Ishikawa (cell line): ENCODE results near the gene FOXF1.

ENCODE experiments used
- CEBPB ChIP-seq: IDR thresholded peaks from 2 replicates; pipeline ENCODE4 v1.6.1; 2012
- CREB1 ChIP-seq: IDR thresholded peaks from 2 replicates; pipeline ENCODE4 v1.6.1; 2012; ENCODE audit warnings: low read depth
- EGR1 ChIP-seq: IDR thresholded peaks from 2 replicates; pipeline ENCODE4 v1.6.1; 2012
- EP300 ChIP-seq: IDR thresholded peaks from 2 replicates; pipeline ENCODE4 v1.6.1; 2012; ENCODE audit warnings: borderline replicate concordance
- FOXM1 ChIP-seq: IDR thresholded peaks from 2 replicates; pipeline ENCODE4 v1.6.1; 2012; ENCODE audit warnings: low read depth, borderline replicate concordance
- MAX ChIP-seq: IDR thresholded peaks from 2 replicates; pipeline ENCODE4 v1.6.1; 2012
- NFIC ChIP-seq: IDR thresholded peaks from 2 replicates; pipeline ENCODE4 v1.6.1; 2012
- RAD21 ChIP-seq: IDR thresholded peaks from 2 replicates; pipeline ENCODE4 v1.6.1; 2012; ENCODE audit warnings: low read depth
- TCF12 ChIP-seq: IDR thresholded peaks from 2 replicates; pipeline ENCODE4 v1.6.1; 2012; ENCODE audit warnings: low read depth
- TEAD4 ChIP-seq: IDR thresholded peaks from 2 replicates; pipeline ENCODE4 v1.6.1; 2012
- YY1 ChIP-seq: IDR thresholded peaks from 2 replicates; pipeline ENCODE4 v1.6.1; 2012; ENCODE audit warnings: low read depth
- ZBTB7A ChIP-seq: IDR thresholded peaks from 2 replicates; pipeline ENCODE4 v1.6.1; 2012; ENCODE audit warnings: low read depth
- TF ChIP-seq, protein P1 (sequence below): IDR thresholded peaks from 2 replicates; pipeline ENCODE4 v1.6.1; 2012; ENCODE audit warnings: low read depth, mild to moderate bottlenecking
- TF ChIP-seq, protein P2 (sequence below): IDR thresholded peaks from 2 replicates; pipeline ENCODE4 v1.6.1; 2012

Gene FOXF1

DNA sequence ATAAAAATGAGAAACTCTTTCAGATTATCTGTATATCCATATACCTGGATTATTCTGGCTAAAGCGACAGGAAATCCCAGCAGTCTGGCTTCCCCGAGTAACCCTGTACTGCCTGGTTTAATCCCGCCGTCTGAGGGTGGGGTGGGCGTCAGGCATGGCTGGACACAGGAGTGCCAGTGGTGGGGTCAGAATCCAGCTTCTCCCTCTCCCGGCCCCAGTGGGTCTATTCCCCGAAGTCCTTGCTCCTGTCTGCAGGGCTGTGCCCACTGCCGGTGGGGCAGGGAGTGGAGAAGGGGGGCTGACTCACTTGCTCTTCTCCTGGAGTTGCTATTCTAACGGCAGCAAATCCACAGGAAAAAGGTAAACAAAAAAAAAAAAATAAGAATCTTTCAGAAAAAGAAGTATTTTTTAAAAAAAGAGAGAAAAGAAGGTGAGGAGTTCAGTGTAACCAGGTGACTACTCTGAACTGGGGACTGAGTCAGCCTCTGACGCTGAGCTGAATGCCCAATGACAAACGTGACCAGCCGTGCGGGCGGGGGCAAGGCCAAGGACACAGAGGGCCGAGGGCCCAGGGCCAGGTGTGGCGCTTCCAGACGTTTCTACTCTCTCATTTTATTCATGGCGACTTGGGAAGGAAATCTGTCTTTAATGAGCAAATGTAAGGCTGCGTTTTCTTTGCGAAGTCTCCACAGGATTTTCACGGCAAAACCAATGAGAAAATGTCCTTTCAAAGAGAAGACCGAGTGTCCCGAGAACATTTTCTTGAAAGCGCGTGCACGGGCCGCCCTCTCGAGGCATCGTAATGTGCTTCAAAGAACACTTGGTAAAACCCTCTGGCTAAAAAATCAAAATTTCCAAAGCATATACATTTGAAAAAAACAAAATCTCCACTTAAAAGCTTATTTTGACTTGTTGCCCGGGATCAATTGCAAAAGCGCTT, 20.2 kb downstream of the FOXF1 start:
- TF ChIP-seq EP300, result no peak
- no peak for TF ChIP-seq CEBPB
- no peak for TF ChIP-seq CREB1
- no peak for TF ChIP-seq NFIC
- TF ChIP-seq, protein P1, sequence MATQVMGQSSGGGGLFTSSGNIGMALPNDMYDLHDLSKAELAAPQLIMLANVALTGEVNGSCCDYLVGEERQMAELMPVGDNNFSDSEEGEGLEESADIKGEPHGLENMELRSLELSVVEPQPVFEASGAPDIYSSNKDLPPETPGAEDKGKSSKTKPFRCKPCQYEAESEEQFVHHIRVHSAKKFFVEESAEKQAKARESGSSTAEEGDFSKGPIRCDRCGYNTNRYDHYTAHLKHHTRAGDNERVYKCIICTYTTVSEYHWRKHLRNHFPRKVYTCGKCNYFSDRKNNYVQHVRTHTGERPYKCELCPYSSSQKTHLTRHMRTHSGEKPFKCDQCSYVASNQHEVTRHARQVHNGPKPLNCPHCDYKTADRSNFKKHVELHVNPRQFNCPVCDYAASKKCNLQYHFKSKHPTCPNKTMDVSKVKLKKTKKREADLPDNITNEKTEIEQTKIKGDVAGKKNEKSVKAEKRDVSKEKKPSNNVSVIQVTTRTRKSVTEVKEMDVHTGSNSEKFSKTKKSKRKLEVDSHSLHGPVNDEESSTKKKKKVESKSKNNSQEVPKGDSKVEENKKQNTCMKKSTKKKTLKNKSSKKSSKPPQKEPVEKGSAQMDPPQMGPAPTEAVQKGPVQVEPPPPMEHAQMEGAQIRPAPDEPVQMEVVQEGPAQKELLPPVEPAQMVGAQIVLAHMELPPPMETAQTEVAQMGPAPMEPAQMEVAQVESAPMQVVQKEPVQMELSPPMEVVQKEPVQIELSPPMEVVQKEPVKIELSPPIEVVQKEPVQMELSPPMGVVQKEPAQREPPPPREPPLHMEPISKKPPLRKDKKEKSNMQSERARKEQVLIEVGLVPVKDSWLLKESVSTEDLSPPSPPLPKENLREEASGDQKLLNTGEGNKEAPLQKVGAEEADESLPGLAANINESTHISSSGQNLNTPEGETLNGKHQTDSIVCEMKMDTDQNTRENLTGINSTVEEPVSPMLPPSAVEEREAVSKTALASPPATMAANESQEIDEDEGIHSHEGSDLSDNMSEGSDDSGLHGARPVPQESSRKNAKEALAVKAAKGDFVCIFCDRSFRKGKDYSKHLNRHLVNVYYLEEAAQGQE, result no peak
- TF ChIP-seq ZBTB7A, result no peak
- no peak for TF ChIP-seq FOXM1
- TF ChIP-seq TCF12, result no peak
- TF ChIP-seq EGR1, result no peak

DNA sequence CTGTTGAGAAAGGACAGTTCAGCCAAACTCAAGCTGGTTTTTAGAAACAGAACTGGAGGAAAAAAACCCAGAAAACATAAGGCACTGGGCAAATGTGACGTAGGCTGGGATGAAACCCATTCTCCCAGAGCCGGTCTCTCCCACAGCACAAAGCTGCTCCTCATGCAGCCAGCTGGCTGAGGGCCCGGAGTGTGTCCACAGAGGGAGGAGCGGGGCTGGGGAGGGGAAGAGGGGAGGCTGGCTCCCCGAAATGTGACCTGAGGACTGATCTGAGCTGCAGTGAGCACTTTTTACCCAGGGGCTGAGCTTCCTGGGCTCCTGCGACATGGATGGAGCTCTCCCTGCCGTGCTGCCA, 20.8 kb downstream of the FOXF1 start:
- TF ChIP-seq YY1, result no peak
- TF ChIP-seq NFIC, result no peak
- TF ChIP-seq CREB1, result no peak
- TF ChIP-seq TEAD4, result no peak
- TF ChIP-seq, protein P1, result no peak
- TF ChIP-seq FOXM1, result no peak
- TF ChIP-seq TCF12, result no peak
- no peak for TF ChIP-seq RAD21
- TF ChIP-seq ZBTB7A, result no peak
- no peak for TF ChIP-seq MAX
- no peak for TF ChIP-seq EP300

DNA sequence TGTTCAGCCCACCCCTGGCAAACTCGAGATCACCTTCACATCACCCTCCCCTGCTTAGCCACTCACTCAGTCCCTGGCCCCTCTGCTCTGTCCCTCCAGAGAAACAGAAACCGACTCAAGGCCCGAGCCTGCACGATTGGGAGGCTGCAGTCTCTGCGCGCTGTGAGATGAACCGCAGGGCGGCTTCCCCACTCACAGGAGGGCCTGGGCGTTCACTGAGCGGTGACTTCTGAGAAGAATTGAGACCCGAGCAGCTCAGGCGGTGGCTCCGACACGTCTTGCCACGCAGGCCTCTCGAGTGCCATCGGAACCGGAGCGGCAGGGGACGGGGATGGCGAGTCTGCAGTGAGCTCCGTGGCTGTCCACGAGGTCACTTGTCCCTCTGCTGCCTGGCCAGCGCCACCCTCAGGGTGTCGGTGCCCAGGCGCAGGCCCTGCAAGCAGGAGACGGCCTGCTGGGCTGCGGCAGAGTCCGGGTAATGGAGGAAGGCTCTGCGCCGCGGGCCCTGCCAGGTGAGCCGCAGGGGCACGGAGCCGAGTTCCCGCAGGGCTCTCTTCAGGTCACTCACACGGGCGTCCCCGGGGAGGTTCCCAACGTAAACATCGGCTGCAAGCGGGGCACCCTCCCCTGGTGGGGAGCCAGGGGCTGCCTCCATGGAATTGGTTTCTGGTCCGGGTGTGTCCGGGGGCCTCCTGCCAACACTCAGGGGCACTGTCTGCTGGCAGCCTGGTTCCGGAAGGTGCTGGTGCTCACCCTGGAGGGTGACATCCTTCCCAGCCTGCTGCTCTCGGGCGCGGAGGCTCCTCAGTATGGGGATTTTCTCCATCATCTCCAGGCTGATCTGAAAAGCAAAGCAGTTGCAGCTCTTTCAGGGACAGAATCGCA, 21.6 kb downstream of the FOXF1 start:
- TF ChIP-seq RAD21 (no peak), EGR1 (no peak), CREB1 (no peak)
- TF ChIP-seq, protein P2, sequence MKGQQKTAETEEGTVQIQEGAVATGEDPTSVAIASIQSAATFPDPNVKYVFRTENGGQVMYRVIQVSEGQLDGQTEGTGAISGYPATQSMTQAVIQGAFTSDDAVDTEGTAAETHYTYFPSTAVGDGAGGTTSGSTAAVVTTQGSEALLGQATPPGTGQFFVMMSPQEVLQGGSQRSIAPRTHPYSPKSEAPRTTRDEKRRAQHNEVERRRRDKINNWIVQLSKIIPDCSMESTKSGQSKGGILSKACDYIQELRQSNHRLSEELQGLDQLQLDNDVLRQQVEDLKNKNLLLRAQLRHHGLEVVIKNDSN, result no peak

GRCh38 chr16:86532526-86532815, 22.1 kb downstream of the FOXF1 start:
- TF ChIP-seq CREB1, result no peak
- TF ChIP-seq TCF12, result no peak
- TF ChIP-seq TEAD4, result no peak
- TF ChIP-seq ZBTB7A, result no peak
- TF ChIP-seq, protein P2, result no peak
- no peak for TF ChIP-seq EGR1
- TF ChIP-seq RAD21, result no peak
- TF ChIP-seq, protein P1, result no peak
- TF ChIP-seq NFIC, result no peak
- TF ChIP-seq CEBPB, result no peak
- TF ChIP-seq FOXM1, result no peak
- TF ChIP-seq MAX, result no peak
- TF ChIP-seq YY1, result no peak
- TF ChIP-seq EP300, result no peak
